ENCODE measurements around the gene MYCL. TPM values are rescaled to one million over a fixed set of nuclear protein-coding genes. Genes with fewer than 3 reads are reported as not detected.
A peak's percentile ranks its signal among the peaks of the same experiment; 100 is the strongest.

The MYCL gene
- total and polyA plus RNA-seq, 2 of the 13 experiments (the other 11 are each of a cell fraction or from before 2014, with no cell fraction given) = 0.31 to 1.7 TPM

GRCh38 chr1:39901714-39902459 lies at the start of gene MYCL (continued):
- TF ChIP-seq ZNF609 (CRISPR knock-in tag; IDR thresholded peaks at IDR 0.05; ENCODE audit: borderline replicate concordance) (no peak), NKX3-1 (CRISPR knock-in tag; IDR thresholded peaks at IDR 0.05) (no peak), ARNTL (CRISPR knock-in tag; IDR thresholded peaks at IDR 0.05) (no peak), RERE (CRISPR knock-in tag; IDR thresholded peaks at IDR 0.05; ENCODE audit: low read depth) (no peak), ZEB1 (IDR thresholded peaks at IDR 0.05; ENCODE audit: insufficient replicate concordance, low read depth) (peak; percentile 77), ZNF691 (CRISPR knock-in tag; IDR thresholded peaks at IDR 0.05; ENCODE audit: borderline replicate concordance, low read depth) (no peak), FOXO1 (CRISPR knock-in tag; IDR thresholded peaks at IDR 0.05) (no peak; the same call in 1 of the 2 replicates), CREB1 (IDR thresholded peaks at IDR 0.05) (no peak), CREB1 (CRISPR knock-in tag; IDR thresholded peaks at IDR 0.05) (no peak), ZSCAN21 (CRISPR knock-in tag; IDR thresholded peaks at IDR 0.05; ENCODE audit: borderline replicate concordance) (0 out of 2 replicates have a peak, but pooled peaks have one; percentile 34), ZBTB14 (CRISPR knock-in tag; IDR thresholded peaks at IDR 0.05) (peak; percentile 89), HNRNPK (IDR thresholded peaks at IDR 0.05; ENCODE audit: low read depth, low read length, poor library complexity, severe bottlenecking) (peak; percentile 6), ZFX (CRISPR knock-in tag; IDR thresholded peaks at IDR 0.05; ENCODE audit: low read depth) (no peak), RXRB (CRISPR knock-in tag; IDR thresholded peaks at IDR 0.05; ENCODE audit: borderline replicate concordance) (peak; percentile 50; the same call in 1 of the 2 replicates), ZNF383 (CRISPR knock-in tag; IDR thresholded peaks at IDR 0.05; ENCODE audit: borderline replicate concordance) (no peak), ATAD3A (CRISPR knock-in tag; IDR thresholded peaks at IDR 0.05) (no peak)
